PC-9 (cell line): ENCODE results near the gene SCAI. TPM values are rescaled to one million over a fixed set of nuclear protein-coding genes. Genes with fewer than 3 reads are reported as not detected.

Source experiments
- BruUV-seq: library from RNA; stranded (reverse); fragments of 400-500 nt; replicated peaks from 2 replicates; lab custom pipeline; 2021; lab: Mats Ljungman, UMichigan
- CTCF ChIA-PET: fragments of 300-600 bp; sonication (Branson Sonifier 250); formaldehyde crosslinking; loops from one replicate; lab custom pipeline; 2022; ENCODE audit warnings: antibody characterized with exemption; lab: Charles Lee
- POLR2A ChIA-PET: fragments of 300-600 bp; sonication (Branson Sonifier 250); formaldehyde crosslinking; loops from one replicate; lab custom pipeline; 2022; ENCODE audit warnings: antibody characterized with exemption; ENCODE audit not compliant: unreplicated experiment; lab: Charles Lee
- DNase-seq, 2 experiments: peaks; one replicate each; pipeline versions ENCODE4 v3.0.0 to v3.0.0-alpha.2; 2015 to 2022; ENCODE audit warnings: mixed read lengths in 1 of 2
- H2AFZ ChIP-seq: fragments of 200-600 bp; sonication (generic); 2 replicates; pipeline ENCODE4 v1.8.1; 2017; ENCODE audit warnings: antibody characterized with exemption
- H3F3A ChIP-seq: fragments of 200-600 bp; sonication (generic); 2 replicates; pipeline ENCODE4 v1.8.1; 2017; ENCODE audit warnings: antibody characterized with exemption, mild to moderate bottlenecking, low read depth; ENCODE audit not compliant: insufficient read depth
- H3K27ac ChIP-seq: fragments of 200-600 bp; sonication (generic); 2 replicates; pipeline ENCODE4 v1.6.1; 2016; ENCODE audit warnings: mixed run types
- H3K27me3 ChIP-seq: fragments of 200-600 bp; sonication (generic); 2 replicates; pipeline ENCODE4 v1.6.1; 2016; ENCODE audit warnings: low read depth, mixed run types; ENCODE audit not compliant: insufficient read depth
- H3K36me3 ChIP-seq: fragments of 200-600 bp; sonication (generic); 2 replicates; pipeline ENCODE4 v1.6.1; 2016; ENCODE audit warnings: low read depth, mixed run types
- H3K4me1 ChIP-seq: fragments of 200-600 bp; sonication (generic); replicated peaks from 2 replicates; pipeline ENCODE4 v1.6.1; 2016; ENCODE audit warnings: mixed run types; ENCODE audit not compliant: insufficient read depth
- H3K4me2 ChIP-seq: fragments of 200-600 bp; sonication (generic); 2 replicates; pipeline ENCODE4 v1.6.1; 2017; ENCODE audit warnings: mixed run types
- H3K4me3 ChIP-seq: fragments of 200-600 bp; sonication (generic); 2 replicates; pipeline ENCODE4 v1.6.1; 2016; ENCODE audit warnings: mixed run types
- H3K79me2 ChIP-seq: fragments of 200-600 bp; sonication (generic); 2 replicates; pipeline ENCODE4 v1.6.1; 2017; ENCODE audit warnings: low read depth, mixed run types
- H3K9me2 ChIP-seq: fragments of 200-600 bp; sonication (generic); 2 replicates; pipeline ENCODE4 v1.8.1; 2017; ENCODE audit warnings: mild to moderate bottlenecking; ENCODE audit not compliant: insufficient read depth
- H3K9me3 ChIP-seq: fragments of 200-600 bp; sonication (generic); 2 replicates; pipeline ENCODE4 v1.8.1; 2016; ENCODE audit warnings: low read depth; ENCODE audit not compliant: insufficient read depth
- H4K20me1 ChIP-seq: fragments of 200-600 bp; sonication (generic); 2 replicates; pipeline ENCODE4 v1.8.1; 2017; ENCODE audit not compliant: insufficient read depth
- EZH2 ChIP-seq: fragments of 200-600 bp; sonication (generic); IDR thresholded peaks from 2 replicates; pipeline ENCODE4 v1.8.0; 2017; ENCODE audit warnings: antibody characterized with exemption, low read depth
- intact Hi-C: fragments of 100-400 bp; cut with micrococcal nuclease; formaldehyde crosslinking; loops from one replicate; pipeline ENCODE4 v1.10.0; 2022; ENCODE audit not compliant: unreplicated experiment
- total RNA-seq: library from RNA; stranded (reverse); gene quantifications from 2 replicates; pipeline ENCODE4 v1.2.3, GENCODE V29; 2021
- TF ChIP-seq, protein P1 (sequence below): fragments of 200-600 bp; sonication (generic); conservative IDR thresholded peaks from 2 replicates; pipeline ENCODE4 v1.6.1; 2017; ENCODE audit warnings: mixed run types, antibody characterized with exemption, mild to moderate bottlenecking, moderate library complexity

Gene SCAI
- total RNA-seq, 1 experiment from 2014 or later = 16.0 TPM

DNA sequence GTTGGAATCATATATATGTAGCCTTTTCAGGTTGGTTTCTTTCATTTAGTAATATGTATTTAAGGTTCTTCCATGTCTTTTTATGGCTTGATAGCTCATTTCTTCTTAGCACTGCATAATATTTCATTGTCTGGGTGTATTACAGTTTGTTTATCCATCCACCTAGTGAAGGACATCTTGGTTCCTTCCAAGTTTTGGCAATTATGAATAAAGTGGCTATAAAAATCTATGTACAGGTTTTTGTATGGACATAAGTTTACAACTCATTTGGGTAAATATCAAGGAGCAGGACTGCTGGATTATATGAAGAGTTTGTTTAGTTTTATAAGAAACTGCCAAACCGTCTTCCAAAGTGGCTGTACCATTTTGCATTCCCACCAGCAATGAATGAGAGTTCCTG is 34.6 kb upstream of the SCAI start:
- no peak overlapping the region for H3K27ac ChIP-seq
- POLR2A ChIA-PET = no interaction called here
- H3K36me3 ChIP-seq = no peaks in the 10 kb centered on the region
- H3K9me3 ChIP-seq = no peaks in the 10 kb centered on the region
- no peaks in the 10 kb centered on the region for H3K27me3 ChIP-seq
- no peak for DNase-seq
- H2AFZ ChIP-seq = no peak overlapping the region
- H3F3A ChIP-seq = no peaks in the 10 kb centered on the region; the same call in 1 of the 2 replicates
- no peak overlapping the region for H3K4me3 ChIP-seq
- TF ChIP-seq, protein P1, sequence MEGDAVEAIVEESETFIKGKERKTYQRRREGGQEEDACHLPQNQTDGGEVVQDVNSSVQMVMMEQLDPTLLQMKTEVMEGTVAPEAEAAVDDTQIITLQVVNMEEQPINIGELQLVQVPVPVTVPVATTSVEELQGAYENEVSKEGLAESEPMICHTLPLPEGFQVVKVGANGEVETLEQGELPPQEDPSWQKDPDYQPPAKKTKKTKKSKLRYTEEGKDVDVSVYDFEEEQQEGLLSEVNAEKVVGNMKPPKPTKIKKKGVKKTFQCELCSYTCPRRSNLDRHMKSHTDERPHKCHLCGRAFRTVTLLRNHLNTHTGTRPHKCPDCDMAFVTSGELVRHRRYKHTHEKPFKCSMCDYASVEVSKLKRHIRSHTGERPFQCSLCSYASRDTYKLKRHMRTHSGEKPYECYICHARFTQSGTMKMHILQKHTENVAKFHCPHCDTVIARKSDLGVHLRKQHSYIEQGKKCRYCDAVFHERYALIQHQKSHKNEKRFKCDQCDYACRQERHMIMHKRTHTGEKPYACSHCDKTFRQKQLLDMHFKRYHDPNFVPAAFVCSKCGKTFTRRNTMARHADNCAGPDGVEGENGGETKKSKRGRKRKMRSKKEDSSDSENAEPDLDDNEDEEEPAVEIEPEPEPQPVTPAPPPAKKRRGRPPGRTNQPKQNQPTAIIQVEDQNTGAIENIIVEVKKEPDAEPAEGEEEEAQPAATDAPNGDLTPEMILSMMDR = no peak
- TF ChIP-seq EZH2 = no peak
- CTCF ChIA-PET = interaction anchor here (0.7 kb wide), 1 partner anchor 255 kb away, joined by 3 read pairs; no protein-coding TSS in a partner anchor
- H3K9me2 ChIP-seq = no peaks in the 10 kb centered on the region
- peaks cover 55% of the 10 kb centered on the region for H3K79me2 ChIP-seq
- no TSS peak for BruUV-seq
- intact Hi-C loops = no loop called here
- H3K4me1 ChIP-seq = no peaks in the 10 kb centered on the region
- H3K4me2 ChIP-seq = no peak overlapping the region
- H4K20me1 ChIP-seq = peaks cover 20% of the 10 kb centered on the region; the same call in 1 of the 2 replicates

DNA sequence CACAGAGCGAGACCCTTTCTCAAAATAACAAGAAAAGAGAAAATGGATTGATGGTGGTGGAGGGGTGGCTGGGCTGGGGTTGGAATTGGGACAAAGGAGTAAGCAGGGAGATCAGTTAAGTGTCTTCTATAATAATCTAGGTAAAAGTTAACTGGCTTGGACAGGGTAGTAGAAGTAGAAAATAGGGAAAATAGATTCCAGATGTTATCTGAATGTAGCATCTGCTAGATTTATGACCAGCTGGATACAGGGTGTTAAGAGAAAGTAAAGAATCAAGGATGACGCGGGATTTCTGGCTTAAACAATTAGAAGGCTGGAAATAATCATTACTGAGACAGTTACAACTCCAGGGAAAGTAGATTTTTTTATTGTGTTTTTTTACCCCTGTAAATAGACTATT is 33.3 kb upstream of the SCAI start:
- ChIA-PET CTCF (no interaction called here), POLR2A (no interaction called here)
- peaks cover 53% of the 10 kb centered on the region for H3K79me2 ChIP-seq
- H3K27me3 ChIP-seq = no peaks in the 10 kb centered on the region
- no peak overlapping the region for H3K4me3 ChIP-seq
- H3K36me3 ChIP-seq = no peaks in the 10 kb centered on the region
- no peak overlapping the region for H2AFZ ChIP-seq
- H3F3A ChIP-seq = peaks cover 1% of the 10 kb centered on the region; the same call in 1 of the 2 replicates
- TF ChIP-seq, protein P1 = no peak
- no peak for TF ChIP-seq EZH2
- H3K27ac ChIP-seq = no peak overlapping the region
- H3K4me2 ChIP-seq = no peak overlapping the region
- no peaks in the 10 kb centered on the region for H3K9me3 ChIP-seq
- no TSS peak for BruUV-seq
- H4K20me1 ChIP-seq = peaks cover 7% of the 10 kb centered on the region; the same call in 1 of the 2 replicates
- intact Hi-C loops = no loop called here
- DNase-seq = no peak
- H3K9me2 ChIP-seq = no peaks in the 10 kb centered on the region
- H3K4me1 ChIP-seq = no peaks in the 10 kb centered on the region

DNA sequence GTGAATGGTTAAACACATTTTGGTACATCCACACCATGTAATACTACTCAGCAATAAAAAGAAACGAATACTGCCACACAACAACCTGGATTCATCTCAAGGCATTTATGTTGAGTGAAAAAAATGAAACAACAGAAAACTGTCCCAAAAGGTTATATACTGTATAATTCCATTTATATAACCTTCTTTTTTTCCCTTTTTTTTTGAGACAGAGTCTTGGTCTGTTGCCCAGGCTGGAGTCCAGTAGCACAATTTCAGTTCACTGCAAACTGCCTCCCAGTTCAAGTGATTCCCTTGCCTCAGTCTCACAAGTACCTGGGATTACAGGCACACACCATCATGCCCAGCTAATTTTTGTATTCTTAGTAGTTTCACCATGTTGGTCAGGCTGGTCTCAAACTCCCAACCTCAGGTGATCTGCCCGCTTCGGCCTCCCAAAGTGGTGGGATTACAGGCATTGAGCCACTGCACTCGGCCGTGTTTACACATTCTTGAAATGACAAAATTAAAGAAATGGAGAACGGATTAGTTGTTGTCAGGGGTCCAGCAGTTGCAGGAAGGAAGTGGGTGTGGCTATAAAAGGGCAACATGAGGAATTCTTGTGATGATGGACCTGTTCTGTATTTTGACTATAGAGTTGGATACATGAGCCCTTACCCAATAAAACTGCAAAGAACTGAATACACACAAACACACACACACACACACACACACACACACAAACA is 28.9 kb upstream of the SCAI start:
- POLR2A ChIA-PET = no interaction called here

More for the DNA sequence above, 28.9 kb upstream of the SCAI start:
- BruUV-seq = no TSS peak
- CTCF ChIA-PET = no interaction called here
- H3K4me3 ChIP-seq = no peak overlapping the region
- DNase-seq = no peak
- peaks cover 9% of the 10 kb centered on the region; the same call in 1 of the 2 replicates for H3F3A ChIP-seq
- no peak for TF ChIP-seq EZH2
- TF ChIP-seq, protein P1 = no peak
- peaks cover 4% of the 10 kb centered on the region; the same call in 1 of the 2 replicates for H3K36me3 ChIP-seq
- no peaks in the 10 kb centered on the region for H3K27me3 ChIP-seq
- H3K4me2 ChIP-seq = no peak overlapping the region
- no peaks in the 10 kb centered on the region for H3K9me2 ChIP-seq
- intact Hi-C loops = no loop called here
- H3K79me2 ChIP-seq = peaks cover 16% of the 10 kb centered on the region
- H2AFZ ChIP-seq = no peak overlapping the region
- no peaks in the 10 kb centered on the region; the same call in 1 of the 2 replicates for H4K20me1 ChIP-seq
- H3K9me3 ChIP-seq = no peaks in the 10 kb centered on the region
- H3K4me1 ChIP-seq = no peaks in the 10 kb centered on the region
- H3K27ac ChIP-seq = no peak overlapping the region
